OCI-LY1 (cell line): ENCODE measurements around the gene TAGLN.
"Not testable (repeated sequence)": the region's sequence is repeated elsewhere in the genome, so short reads cannot be mapped to it uniquely, and the experiment has no call there.

Source experiments
- EZH2 ChIP-seq: fragments of 200-600 bp; sonication (generic), shearing (Covaris generic); IDR thresholded peaks from 2 replicates; pipeline ENCODE4 v1.8.0; 2017; ENCODE audit warnings: borderline replicate concordance, mixed run types, mild to moderate bottlenecking, antibody characterized with exemption, low read length, moderate library complexity, mixed read lengths
- TF ChIP-seq, protein P1 (sequence below): fragments of 200-600 bp; sonication (generic), shearing (Covaris generic); IDR thresholded peaks from 2 replicates; pipeline ENCODE4 v1.5.1; 2017; ENCODE audit warnings: mild to moderate bottlenecking, antibody characterized with exemption, low read length, moderate library complexity, mixed read lengths

DNA sequence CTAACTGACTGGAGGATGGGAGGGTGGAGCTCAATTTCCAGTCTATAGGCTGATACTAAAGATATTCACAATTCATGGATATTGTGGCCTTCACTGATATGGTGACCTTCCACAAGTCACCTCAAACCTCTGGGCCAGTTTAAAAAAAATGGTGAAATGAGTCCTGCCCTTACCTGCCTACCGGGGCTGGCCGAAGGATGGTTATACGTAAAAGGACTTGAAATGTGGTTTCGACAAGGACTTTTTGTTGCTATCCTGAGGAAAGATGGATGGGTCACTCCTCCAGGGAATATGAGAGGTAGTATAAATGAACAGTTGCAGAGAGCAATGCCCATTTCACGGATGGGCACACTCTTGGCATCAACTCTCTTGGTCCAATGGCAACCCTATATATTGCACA lies 8.3 kb downstream of the TAGLN start:
- TF ChIP-seq, protein P1, sequence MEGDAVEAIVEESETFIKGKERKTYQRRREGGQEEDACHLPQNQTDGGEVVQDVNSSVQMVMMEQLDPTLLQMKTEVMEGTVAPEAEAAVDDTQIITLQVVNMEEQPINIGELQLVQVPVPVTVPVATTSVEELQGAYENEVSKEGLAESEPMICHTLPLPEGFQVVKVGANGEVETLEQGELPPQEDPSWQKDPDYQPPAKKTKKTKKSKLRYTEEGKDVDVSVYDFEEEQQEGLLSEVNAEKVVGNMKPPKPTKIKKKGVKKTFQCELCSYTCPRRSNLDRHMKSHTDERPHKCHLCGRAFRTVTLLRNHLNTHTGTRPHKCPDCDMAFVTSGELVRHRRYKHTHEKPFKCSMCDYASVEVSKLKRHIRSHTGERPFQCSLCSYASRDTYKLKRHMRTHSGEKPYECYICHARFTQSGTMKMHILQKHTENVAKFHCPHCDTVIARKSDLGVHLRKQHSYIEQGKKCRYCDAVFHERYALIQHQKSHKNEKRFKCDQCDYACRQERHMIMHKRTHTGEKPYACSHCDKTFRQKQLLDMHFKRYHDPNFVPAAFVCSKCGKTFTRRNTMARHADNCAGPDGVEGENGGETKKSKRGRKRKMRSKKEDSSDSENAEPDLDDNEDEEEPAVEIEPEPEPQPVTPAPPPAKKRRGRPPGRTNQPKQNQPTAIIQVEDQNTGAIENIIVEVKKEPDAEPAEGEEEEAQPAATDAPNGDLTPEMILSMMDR: not testable (repeated sequence)
- TF ChIP-seq EZH2: not testable (repeated sequence)
